Osteoblast (primary cell): ENCODE results near the gene TMEM82. TPM values are rescaled to one million over a fixed set of nuclear protein-coding genes. Genes with fewer than 3 reads are reported as not detected.

Experiments
- DNase-seq: peaks from one replicate; pipeline ENCODE4 v3.0.0; 2011; ENCODE audit warnings: low spot score, mixed read lengths; ENCODE audit not compliant: insufficient read length; ENCODE audit errors: missing footprints
- H2AFZ ChIP-seq: 2 replicates; pipeline ENCODE4 v1.6.0; 2011; ENCODE audit warnings: mild to moderate bottlenecking, low read length
- H3K27ac ChIP-seq: 2 replicates; pipeline ENCODE4 v1.5.1; 2011; ENCODE audit warnings: mild to moderate bottlenecking, low read depth, low read length, moderate library complexity
- H3K27me3 ChIP-seq: 2 replicates; pipeline ENCODE4 v1.6.0; 2012; ENCODE audit warnings: mild to moderate bottlenecking, control low read depth, inconsistent platforms, low read length, moderate library complexity; ENCODE audit not compliant: insufficient read depth
- H3K36me3 ChIP-seq: 2 replicates; pipeline ENCODE4 v1.5.1; 2011; ENCODE audit warnings: mild to moderate bottlenecking, low read length, control low read depth, moderate library complexity; ENCODE audit not compliant: insufficient read depth
- H3K4me1 ChIP-seq: 2 replicates; pipeline ENCODE4 v1.5.1; 2011; ENCODE audit warnings: mild to moderate bottlenecking, low read length, control low read depth, moderate library complexity; ENCODE audit not compliant: insufficient read depth
- H3K4me2 ChIP-seq: 2 replicates; pipeline ENCODE4 v1.6.0; 2011; ENCODE audit warnings: mild to moderate bottlenecking, low read length; ENCODE audit not compliant: insufficient read depth
- H3K4me3 ChIP-seq: fragments of 200-600 bp; sonication (generic); 3 replicates; pipeline ENCODE4 v1.5.1; 2012; ENCODE audit warnings: mild to moderate bottlenecking, low read length, inconsistent platforms; ENCODE audit not compliant: insufficient read depth
- H3K79me2 ChIP-seq: 2 replicates; pipeline ENCODE4 v1.6.0; 2012; ENCODE audit warnings: mild to moderate bottlenecking, low read length, control low read depth, inconsistent platforms; ENCODE audit not compliant: insufficient read depth
- H3K9me3 ChIP-seq: 2 replicates; pipeline ENCODE4 v1.5.1; 2011; ENCODE audit warnings: low read depth, low read length, control low read depth
- H4K20me1 ChIP-seq: 2 replicates; pipeline ENCODE4 v1.6.0; 2012; ENCODE audit warnings: mild to moderate bottlenecking, low read length, control low read depth; ENCODE audit not compliant: insufficient read depth
- CTCF ChIP-seq: IDR thresholded peaks from 2 replicates; pipeline ENCODE4 v1.5.1; 2011; ENCODE audit warnings: mild to moderate bottlenecking, low read depth, low read length, moderate library complexity; ENCODE audit errors: extremely low read depth
- total RNA-seq: library from RNA; depleted of rRNA; stranded (reverse); fragments of >200 nt; gene quantifications from 2 replicates; pipeline ENCODE4 v1.2.3, GENCODE V29; 2012

The TMEM82 gene
- total RNA-seq, 1 donor, result not detected

- Histone ChIP-seq H2AFZ (no peak overlapping the region), H3K27me3 (no peaks in the 10 kb centered on the region), H3K36me3 (peaks cover 8% of the 10 kb centered on the region), H3K4me3 (no peak overlapping the region), H3K4me1 (peaks cover 31% of the 10 kb centered on the region), H3K4me2 (no peak overlapping the region), H3K27ac (peak overlapping the region; percentile 33), H3K9me3 (no peaks in the 10 kb centered on the region), H4K20me1 (peaks cover 11% of the 10 kb centered on the region), H3K79me2 (peaks cover 84% of the 10 kb centered on the region)
- TF ChIP-seq CTCF, result no peak
- peak; percentile 30 for DNase-seq
Measured at GRCh38 chr1:15700508-15700907, 41.8 kb upstream of the TMEM82 start.

GRCh38 chr1:15701784-15702183 lies 40.5 kb upstream of the TMEM82 start:
- no peak overlapping the region for H3K4me3 ChIP-seq
- H3K27ac ChIP-seq, result no peak overlapping the region
- H4K20me1 ChIP-seq, result peaks cover 11% of the 10 kb centered on the region
- no peak for TF ChIP-seq CTCF
- no peaks in the 10 kb centered on the region for H3K9me3 ChIP-seq
- no peaks in the 10 kb centered on the region for H3K27me3 ChIP-seq
- no peak overlapping the region for H2AFZ ChIP-seq
- peaks cover 10% of the 10 kb centered on the region for H3K36me3 ChIP-seq
- peaks cover 85% of the 10 kb centered on the region for H3K79me2 ChIP-seq
- H3K4me1 ChIP-seq, result peaks cover 28% of the 10 kb centered on the region
- DNase-seq, result peak; percentile 51
- no peak overlapping the region for H3K4me2 ChIP-seq

- H3K36me3 ChIP-seq, result peaks cover 12% of the 10 kb centered on the region
- H3K4me1 ChIP-seq, result peaks cover 27% of the 10 kb centered on the region
- peak overlapping the region; percentile 43 for H3K4me3 ChIP-seq
- H3K9me3 ChIP-seq, result no peaks in the 10 kb centered on the region
- peaks cover 11% of the 10 kb centered on the region for H4K20me1 ChIP-seq
- TF ChIP-seq CTCF, result peak; percentile 34
- H3K79me2 ChIP-seq, result peaks cover 85% of the 10 kb centered on the region
- peak overlapping the region; percentile 71 for H2AFZ ChIP-seq
- no peaks in the 10 kb centered on the region for H3K27me3 ChIP-seq
- H3K4me2 ChIP-seq, result peak overlapping the region; percentile 83
- peak; percentile 86 for DNase-seq
- H3K27ac ChIP-seq, result peak overlapping the region; percentile 96
Measured at GRCh38 chr1:15702722-15703550, 39.4 kb upstream of the TMEM82 start.

GRCh38 chr1:15703562-15703961 lies 38.7 kb upstream of the TMEM82 start:
- H3K27ac ChIP-seq, result peak overlapping the region; percentile 96
- peak overlapping the region; percentile 83 for H3K4me2 ChIP-seq
- DNase-seq, result peak; percentile 99
- peaks cover 84% of the 10 kb centered on the region for H3K79me2 ChIP-seq
- H4K20me1 ChIP-seq, result peaks cover 11% of the 10 kb centered on the region
- H3K27me3 ChIP-seq, result no peaks in the 10 kb centered on the region
- H3K36me3 ChIP-seq, result peaks cover 12% of the 10 kb centered on the region
- no peaks in the 10 kb centered on the region for H3K9me3 ChIP-seq
- TF ChIP-seq CTCF, result no peak
- peaks cover 27% of the 10 kb centered on the region for H3K4me1 ChIP-seq
- peak overlapping the region; percentile 71 for H2AFZ ChIP-seq
- H3K4me3 ChIP-seq, result peak overlapping the region; percentile 43
